CD14-positive monocyte (primary cell): ENCODE results near the gene RIMS1. TPM values are rescaled to one million over a fixed set of nuclear protein-coding genes. Genes with fewer than 3 reads are reported as not detected.

Source experiments
- DNase-seq, 3 donors: peaks; one replicate each; pipeline ENCODE4 v3.0.0-alpha.2; 2011 to 2022
- H2AFZ ChIP-seq: 2 replicates; pipeline ENCODE4 v1.6.0; 2012; ENCODE audit warnings: mild to moderate bottlenecking, low read depth, low read length, inconsistent platforms; ENCODE audit not compliant: insufficient read depth, poor library complexity, severe bottlenecking
- H3K27ac ChIP-seq, 2 donors: 1 replicate in 1 of 2; 2 replicates in 1 of 2; pipeline ENCODE4 v1.5.1; 2012 to 2013; ENCODE audit warnings: low read length in 2 of 2, control low read depth in 1 of 2, inconsistent platforms in 1 of 2, low read depth in 1 of 2, mild to moderate bottlenecking in 1 of 2
- H3K27me3 ChIP-seq, 2 donors: one replicate each; pipeline versions ENCODE4 v1.6.0 to v1.6.1; 2011 to 2013; ENCODE audit warnings: low read length in 2 of 2; ENCODE audit not compliant: control insufficient read depth in 2 of 2, insufficient read depth in 2 of 2
- H3K36me3 ChIP-seq, 2 donors: replicated peaks in 1 of 2; 1 replicate in 1 of 2; 2 replicates in 1 of 2; pipeline versions ENCODE4 v1.5.1 to v1.6.1; 2012 to 2013; ENCODE audit warnings: low read length in 2 of 2, control low read depth in 1 of 2, inconsistent platforms in 1 of 2, mild to moderate bottlenecking in 1 of 2; ENCODE audit not compliant: insufficient read depth in 2 of 2, control insufficient read depth in 1 of 2
- H3K4me1 ChIP-seq, 2 donors: 1 replicate in 1 of 2; 2 replicates in 1 of 2; pipeline versions ENCODE4 v1.5.1 to v1.6.1; 2012 to 2013; ENCODE audit warnings: low read length in 2 of 2, control low read depth in 1 of 2, inconsistent platforms in 1 of 2, mild to moderate bottlenecking in 1 of 2, moderate library complexity in 1 of 2; ENCODE audit not compliant: insufficient read depth in 2 of 2, control insufficient read depth in 1 of 2
- H3K4me2 ChIP-seq: replicated peaks from 2 replicates; pipeline ENCODE3; 2012; ENCODE audit warnings: low read length, moderate library complexity, mild to moderate bottlenecking; ENCODE audit not compliant: poor library complexity, severe bottlenecking; ENCODE audit errors: extremely low read depth
- H3K4me3 ChIP-seq, 3 experiments: fragments of 200-600 bp in 1 of 3; sonication (generic) in 1 of 3; replicated peaks in 1 of 3; 1 replicate in 2 of 3; 2 replicates in 1 of 3; pipeline ENCODE4 v1.5.1; 2011 to 2013; ENCODE audit warnings: low read length in 3 of 3, mild to moderate bottlenecking in 3 of 3, control low read depth in 2 of 3, low read depth in 2 of 3, inconsistent platforms in 1 of 3, moderate library complexity in 1 of 3
- H3K79me2 ChIP-seq: 2 replicates; pipeline ENCODE4 v1.6.0; 2012; ENCODE audit warnings: mild to moderate bottlenecking, control low read depth, inconsistent platforms, low read length, moderate library complexity; ENCODE audit not compliant: insufficient read depth
- H3K9ac ChIP-seq: 2 replicates; pipeline ENCODE4 v1.6.0; 2017; ENCODE audit warnings: low read length, mild to moderate bottlenecking; ENCODE audit not compliant: insufficient read depth, poor library complexity, severe bottlenecking
- H3K9me3 ChIP-seq, 2 donors: replicated peaks in 1 of 2; 1 replicate in 1 of 2; 2 replicates in 1 of 2; pipeline versions ENCODE4 v1.5.1 to v1.6.1; 2012 to 2013; ENCODE audit warnings: low read length in 2 of 2, control low read depth in 1 of 2; ENCODE audit not compliant: control insufficient read depth in 1 of 2, insufficient read depth in 1 of 2
- H4K20me1 ChIP-seq: 2 replicates; pipeline ENCODE4 v1.6.0; 2012; ENCODE audit warnings: mild to moderate bottlenecking, low read length, control low read depth, moderate library complexity; ENCODE audit not compliant: insufficient read depth
- H3K27ac Mint-ChIP-seq, 7 donors: one replicate each; pipeline ENCODE4 v1.8.0; 2020; ENCODE audit warnings: mild to moderate bottlenecking in 7 of 7, mixed read lengths in 7 of 7, moderate library complexity in 6 of 7, inconsistent platforms in 2 of 7
- H3K27me3 Mint-ChIP-seq, 3 donors: one replicate each; pipeline ENCODE4 v1.8.0; 2021 to 2022; ENCODE audit warnings: low read depth in 3 of 3, mild to moderate bottlenecking in 3 of 3, mixed read lengths in 3 of 3, moderate library complexity in 3 of 3, inconsistent platforms in 1 of 3
- H3K36me3 Mint-ChIP-seq, 2 donors: one replicate each; pipeline ENCODE4 v1.8.0; 2020; ENCODE audit warnings: mixed read lengths in 2 of 2, inconsistent platforms in 1 of 2, mild to moderate bottlenecking in 1 of 2
- H3K4me1 Mint-ChIP-seq: one replicate; pipeline ENCODE4 v1.8.0; 2020; ENCODE audit warnings: mild to moderate bottlenecking, mixed read lengths
- H3K4me3 Mint-ChIP-seq, 2 donors: one replicate each; pipeline ENCODE4 v1.8.0; 2020; ENCODE audit warnings: mild to moderate bottlenecking in 2 of 2, mixed read lengths in 2 of 2, moderate library complexity in 1 of 2
- H3K9me3 Mint-ChIP-seq, 7 donors: one replicate each; pipeline ENCODE4 v1.8.0; 2020 to 2022; ENCODE audit warnings: mixed read lengths in 7 of 7, mild to moderate bottlenecking in 6 of 7, moderate library complexity in 6 of 7, inconsistent platforms in 2 of 7
- WGBS: methylation state at CpG from one replicate; pipeline ENCODE4 v1.1.5; 2013; ENCODE audit warnings: missing lambda C conversion rate; ENCODE audit not compliant: insufficient coverage; 5-methylcytosine and 5-hydroxymethylcytosine counted together
- intact Hi-C, 2 donors: fragments of 100-400 bp; cut with micrococcal nuclease; formaldehyde crosslinking; loops; one replicate each; pipeline versions ENCODE4 v1.15.0 to v1.15.1; 2023
- polyA plus RNA-seq, 3 donors: library from polyadenylated mRNA; depleted of rRNA in 1 of 3; unstranded in 2 of 3; stranded (reverse) in 1 of 3; fragments of 300-500 nt in 2 of 3; fragments of >200 nt in 1 of 3; fragmentation: Illumina TruSeq in 2 of 3; gene quantifications; 1 replicate in 2 of 3; 2 replicates in 1 of 3; pipeline ENCODE4 v1.2.3, GENCODE V29; 2012 to 2021
- TF ChIP-seq, protein P1 (sequence below): fragments of 200-600 bp; IDR thresholded peaks from one replicate; pipeline ENCODE4 v1.8.0; 2022; ENCODE audit warnings: antibody characterized with exemption, mild to moderate bottlenecking

The RIMS1 gene
- polyA plus RNA-seq, 3 donors: not detected

DNA sequence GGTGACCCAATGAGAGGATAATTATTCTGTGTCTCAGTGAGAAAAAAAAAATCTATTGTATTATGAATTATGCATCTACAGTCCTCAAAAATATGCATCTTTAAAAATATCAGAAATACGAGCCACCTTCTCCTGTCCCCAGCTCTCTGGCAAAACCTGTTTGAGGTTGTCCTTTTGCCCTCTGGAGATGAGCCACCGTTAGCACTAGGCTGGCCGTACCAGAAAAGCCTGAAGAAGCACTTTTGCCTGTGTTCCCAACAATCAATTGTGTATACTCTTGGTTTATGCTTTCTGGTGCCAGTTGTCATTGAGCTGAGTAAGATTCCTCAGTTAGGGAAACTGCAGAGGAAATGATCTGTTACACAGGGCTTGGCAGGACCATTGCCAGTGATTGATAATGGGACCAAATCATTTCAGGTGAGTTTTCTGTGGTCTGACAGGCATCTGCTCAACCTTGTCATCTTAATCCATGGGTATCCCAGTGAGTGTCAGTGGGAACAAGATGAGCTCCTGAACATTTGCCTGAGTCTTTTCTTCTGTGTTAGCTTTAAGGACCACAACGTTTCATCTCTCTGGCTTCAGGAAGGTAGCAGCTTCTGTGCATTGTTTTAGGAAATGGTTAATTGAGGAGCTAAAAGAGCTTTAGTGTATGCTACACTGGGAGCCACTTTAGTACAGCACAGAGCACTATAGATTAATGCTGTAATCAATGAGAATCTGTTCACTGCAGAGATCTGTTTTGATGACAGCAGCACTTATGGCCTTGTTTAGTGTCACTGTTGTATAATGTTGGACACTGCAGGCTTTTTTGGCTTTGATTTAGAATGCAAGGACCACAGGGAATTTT, 330.1 kb downstream of the RIMS1 start:
- Mint-ChIP-seq H3K27ac (no peak overlapping the region), H3K4me1 (no peaks in the 10 kb centered on the region), H3K27me3 (no peaks in the 10 kb centered on the region), H3K9me3 (no peaks in the 10 kb centered on the region), H3K4me3 (no peak overlapping the region), H3K36me3 (no peaks in the 10 kb centered on the region)
- TF ChIP-seq, protein P1, sequence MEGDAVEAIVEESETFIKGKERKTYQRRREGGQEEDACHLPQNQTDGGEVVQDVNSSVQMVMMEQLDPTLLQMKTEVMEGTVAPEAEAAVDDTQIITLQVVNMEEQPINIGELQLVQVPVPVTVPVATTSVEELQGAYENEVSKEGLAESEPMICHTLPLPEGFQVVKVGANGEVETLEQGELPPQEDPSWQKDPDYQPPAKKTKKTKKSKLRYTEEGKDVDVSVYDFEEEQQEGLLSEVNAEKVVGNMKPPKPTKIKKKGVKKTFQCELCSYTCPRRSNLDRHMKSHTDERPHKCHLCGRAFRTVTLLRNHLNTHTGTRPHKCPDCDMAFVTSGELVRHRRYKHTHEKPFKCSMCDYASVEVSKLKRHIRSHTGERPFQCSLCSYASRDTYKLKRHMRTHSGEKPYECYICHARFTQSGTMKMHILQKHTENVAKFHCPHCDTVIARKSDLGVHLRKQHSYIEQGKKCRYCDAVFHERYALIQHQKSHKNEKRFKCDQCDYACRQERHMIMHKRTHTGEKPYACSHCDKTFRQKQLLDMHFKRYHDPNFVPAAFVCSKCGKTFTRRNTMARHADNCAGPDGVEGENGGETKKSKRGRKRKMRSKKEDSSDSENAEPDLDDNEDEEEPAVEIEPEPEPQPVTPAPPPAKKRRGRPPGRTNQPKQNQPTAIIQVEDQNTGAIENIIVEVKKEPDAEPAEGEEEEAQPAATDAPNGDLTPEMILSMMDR: no peak
- WGBS: 92% methylated on average over 3 of the region's 4 CpGs
- Histone ChIP-seq H3K27ac (no peak overlapping the region), H3K9me3 (no peaks in the 10 kb centered on the region), H4K20me1 (no peaks in the 10 kb centered on the region), H3K4me2 (no peak overlapping the region), H3K4me3 (no peak overlapping the region), H3K4me1 (no peaks in the 10 kb centered on the region), H3K36me3 (no peaks in the 10 kb centered on the region), H3K27me3 (no peaks in the 10 kb centered on the region), H3K9ac (no peak overlapping the region), H3K79me2 (no peaks in the 10 kb centered on the region), H2AFZ (no peak overlapping the region)
- no peak for DNase-seq
- intact Hi-C loops: no loop called here

DNA sequence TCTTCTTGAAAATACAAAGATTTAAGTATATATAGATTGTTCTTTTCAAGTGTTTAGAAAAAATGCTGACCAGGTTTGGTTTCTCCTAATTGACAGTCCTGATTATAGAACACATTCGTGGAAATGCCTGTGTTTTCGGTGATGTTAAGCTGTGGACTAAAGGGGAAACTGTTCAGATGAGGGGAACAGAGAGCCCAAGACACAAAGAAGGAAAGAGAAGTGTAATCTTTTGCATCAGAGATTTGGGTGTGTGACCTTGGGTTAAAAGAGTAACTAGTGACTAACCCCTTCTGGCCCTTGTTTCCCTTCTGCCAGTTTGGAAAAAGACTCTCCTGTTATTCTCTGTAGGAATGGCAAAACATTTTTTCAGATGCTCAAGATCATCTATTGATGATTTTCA, 331.3 kb downstream of the RIMS1 start:
- no peak overlapping the region for H3K27ac Mint-ChIP-seq
- no peak overlapping the region for H3K9ac ChIP-seq
- no peak overlapping the region for H3K4me3 Mint-ChIP-seq
- no peaks in the 10 kb centered on the region for H3K4me1 ChIP-seq
- H3K9me3 ChIP-seq: no peaks in the 10 kb centered on the region
- H3K27me3 Mint-ChIP-seq: no peaks in the 10 kb centered on the region
- intact Hi-C loops: no loop called here
- TF ChIP-seq, protein P1: no peak
- no peaks in the 10 kb centered on the region for H3K4me1 Mint-ChIP-seq
- no peak for DNase-seq
- no peaks in the 10 kb centered on the region for H3K36me3 ChIP-seq
- H3K9me3 Mint-ChIP-seq: no peaks in the 10 kb centered on the region
- no peak overlapping the region for H2AFZ ChIP-seq
- H3K4me3 ChIP-seq: no peak overlapping the region
- no peaks in the 10 kb centered on the region for H3K27me3 ChIP-seq
- no peak overlapping the region for H3K27ac ChIP-seq
- H4K20me1 ChIP-seq: no peaks in the 10 kb centered on the region
- no peaks in the 10 kb centered on the region for H3K36me3 Mint-ChIP-seq
- 100% methylated on average over 2 of the region's 2 CpGs for WGBS
- H3K79me2 ChIP-seq: no peaks in the 10 kb centered on the region
- H3K4me2 ChIP-seq: no peak overlapping the region
